Endometrial microvascular endothelial cells (primary cell): ENCODE data around the gene VEGFA. TPM values are rescaled to one million over a fixed set of nuclear protein-coding genes. Genes with fewer than 3 reads are reported as not detected.

Source experiments
- in situ Hi-C: cut with HindIII; loops from 2 replicates; pipeline ENCODE4 v1.10.0; 2017; ENCODE audit warnings: low sequenced_read_pairs, low pct_unique_long_range_greater_than_20kb; ENCODE audit errors: inconsistent ontology term
- total RNA-seq: library from RNA; depleted of rRNA; stranded (reverse); fragments of >200 nt; gene quantifications from one replicate; pipeline ENCODE4 v1.2.3, GENCODE V29; 2015; ENCODE audit errors: inconsistent ontology term

VEGFA gene
- total RNA-seq, 1 donor from 2014 or later: 12.4 TPM

GRCh38 chr6:43779852-43780236, 9.8 kb downstream of the VEGFA start:
- in situ Hi-C loops: no loop called here

- in situ Hi-C loops: no loop called here
Observed at GRCh38 chr6:43780293-43780692, 10.3 kb downstream of the VEGFA start.

DNA sequence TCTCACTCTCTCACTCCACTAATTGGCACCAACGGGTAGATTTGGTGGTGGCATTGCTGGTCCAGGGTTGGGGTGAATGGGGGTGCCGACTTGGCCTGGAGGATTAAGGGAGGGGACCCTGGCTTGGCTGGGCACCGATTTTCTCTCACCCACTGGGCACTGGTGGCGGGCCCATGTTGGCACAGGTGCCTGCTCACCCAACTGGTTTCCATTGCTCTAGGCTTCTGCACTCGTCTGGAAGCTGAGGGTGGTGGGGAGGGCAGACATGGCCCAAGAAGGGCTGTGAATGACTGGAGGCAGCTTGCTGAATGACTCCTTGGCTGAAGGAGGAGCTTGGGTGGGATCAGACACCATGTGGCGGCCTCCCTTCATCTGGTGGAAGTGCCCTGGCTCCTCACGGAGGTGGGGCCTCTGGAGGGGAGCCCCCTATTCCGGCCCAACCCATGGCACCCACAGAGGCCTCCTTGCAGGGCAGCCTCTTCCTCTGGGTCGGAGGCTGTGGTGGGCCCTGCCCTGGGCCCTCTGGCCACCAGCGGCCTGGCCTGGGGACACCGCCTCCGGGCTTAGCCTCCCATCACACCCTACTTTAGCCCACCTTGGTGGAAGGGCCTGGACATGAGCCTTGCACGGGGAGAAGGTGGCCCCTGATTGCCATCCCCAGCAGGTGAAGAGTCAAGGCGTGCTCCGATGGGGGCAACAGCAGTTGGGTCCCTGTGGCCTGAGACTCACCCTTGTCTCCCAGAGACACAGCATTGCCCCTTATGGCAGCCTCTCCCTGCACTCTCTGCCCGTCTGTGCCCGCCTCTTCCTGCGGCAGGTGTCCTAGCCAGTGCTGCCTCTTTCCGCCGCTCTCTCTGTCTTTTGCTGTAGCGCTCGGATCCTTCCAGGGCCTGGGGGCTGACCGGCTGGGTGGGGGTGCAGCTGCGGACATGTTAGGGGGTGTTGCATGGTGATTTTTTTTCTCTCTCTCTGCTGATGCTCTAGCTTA, 11.2 kb downstream of the VEGFA start:
- in situ Hi-C loops: no loop called here

DNA sequence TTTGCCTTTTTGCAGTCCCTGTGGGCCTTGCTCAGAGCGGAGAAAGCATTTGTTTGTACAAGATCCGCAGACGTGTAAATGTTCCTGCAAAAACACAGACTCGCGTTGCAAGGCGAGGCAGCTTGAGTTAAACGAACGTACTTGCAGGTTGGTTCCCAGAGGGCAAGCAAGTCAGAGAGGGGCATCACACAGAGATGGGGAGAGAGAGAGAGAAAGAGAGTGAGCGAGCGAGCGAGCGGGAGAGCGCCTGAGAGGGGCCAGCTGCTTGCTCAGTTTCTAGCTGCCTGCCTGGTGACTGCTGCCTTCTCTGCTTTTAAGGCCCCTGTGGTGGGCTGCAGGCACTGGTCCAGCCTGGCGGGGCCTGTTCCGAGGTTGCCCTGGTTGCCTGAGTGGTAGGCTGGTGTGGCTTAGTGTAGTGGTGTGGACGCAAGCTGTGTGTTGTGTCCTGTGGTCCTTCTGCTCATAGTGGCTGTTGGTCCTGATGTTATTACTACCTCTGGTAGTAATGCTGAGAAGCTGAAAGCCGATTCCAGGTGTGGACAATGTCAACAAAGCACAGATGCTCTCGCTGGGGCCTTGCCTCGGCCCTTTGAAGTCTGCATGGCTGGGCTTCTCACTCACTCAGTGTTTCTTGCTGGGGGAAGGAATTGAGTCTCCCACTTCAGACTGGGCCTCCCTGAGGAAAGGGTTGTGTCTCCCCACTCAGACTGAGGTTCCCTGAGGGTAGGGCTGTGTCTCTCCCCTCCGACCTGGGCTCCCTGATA, 12.1 kb downstream of the VEGFA start:
- in situ Hi-C loops: no loop called here

DNA sequence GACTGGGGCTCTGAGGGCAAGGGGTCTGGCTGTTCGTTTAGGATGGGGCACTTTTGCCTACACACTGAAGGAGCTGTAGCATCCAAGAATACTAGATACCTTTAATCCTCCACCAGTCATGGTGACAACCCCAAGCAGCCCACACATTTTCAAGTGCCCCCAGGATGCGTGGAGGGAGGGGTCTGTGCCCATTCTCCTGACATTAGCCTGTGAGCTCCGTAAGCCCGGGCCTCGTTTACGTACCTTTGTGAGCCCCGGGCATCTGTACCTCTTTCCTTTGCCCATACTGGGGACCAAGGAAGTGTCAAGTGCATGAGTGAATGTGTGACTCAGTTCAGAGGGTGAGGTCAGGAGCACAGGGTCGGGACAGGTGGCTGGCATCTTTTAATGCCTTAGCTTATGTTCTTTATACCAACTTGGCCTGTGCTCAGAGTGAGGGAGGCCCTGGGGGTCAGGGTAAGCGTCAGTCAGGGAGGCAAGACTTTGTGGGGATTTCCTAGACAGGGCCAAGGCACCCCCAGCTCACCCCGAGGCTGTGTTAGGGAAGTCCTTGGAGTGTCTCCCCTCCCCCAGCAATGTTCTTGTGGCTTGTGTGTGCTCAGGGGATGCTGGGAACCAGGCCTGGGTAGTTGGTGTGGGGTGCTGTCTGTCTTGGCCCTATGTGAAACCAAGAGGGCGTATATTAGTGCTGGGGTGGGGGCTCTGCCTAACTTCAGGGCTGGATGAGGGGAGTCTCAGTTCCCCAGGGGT, 12.9 kb downstream of the VEGFA start:
- in situ Hi-C loops: no loop called here

- in situ Hi-C loops: no loop called here
Observed at GRCh38 chr6:43784049-43784855, 14.2 kb downstream of the VEGFA start.

GRCh38 chr6:43785220-43785752, 15.3 kb downstream of the VEGFA start:
- in situ Hi-C loops: no loop called here

DNA sequence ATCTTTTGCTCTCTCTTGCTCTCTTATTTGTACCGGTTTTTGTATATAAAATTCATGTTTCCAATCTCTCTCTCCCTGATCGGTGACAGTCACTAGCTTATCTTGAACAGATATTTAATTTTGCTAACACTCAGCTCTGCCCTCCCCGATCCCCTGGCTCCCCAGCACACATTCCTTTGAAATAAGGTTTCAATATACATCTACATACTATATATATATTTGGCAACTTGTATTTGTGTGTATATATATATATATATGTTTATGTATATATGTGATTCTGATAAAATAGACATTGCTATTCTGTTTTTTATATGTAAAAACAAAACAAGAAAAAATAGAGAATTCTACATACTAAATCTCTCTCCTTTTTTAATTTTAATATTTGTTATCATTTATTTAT, 15.9 kb downstream of the VEGFA start:
- in situ Hi-C loops: no loop called here

DNA sequence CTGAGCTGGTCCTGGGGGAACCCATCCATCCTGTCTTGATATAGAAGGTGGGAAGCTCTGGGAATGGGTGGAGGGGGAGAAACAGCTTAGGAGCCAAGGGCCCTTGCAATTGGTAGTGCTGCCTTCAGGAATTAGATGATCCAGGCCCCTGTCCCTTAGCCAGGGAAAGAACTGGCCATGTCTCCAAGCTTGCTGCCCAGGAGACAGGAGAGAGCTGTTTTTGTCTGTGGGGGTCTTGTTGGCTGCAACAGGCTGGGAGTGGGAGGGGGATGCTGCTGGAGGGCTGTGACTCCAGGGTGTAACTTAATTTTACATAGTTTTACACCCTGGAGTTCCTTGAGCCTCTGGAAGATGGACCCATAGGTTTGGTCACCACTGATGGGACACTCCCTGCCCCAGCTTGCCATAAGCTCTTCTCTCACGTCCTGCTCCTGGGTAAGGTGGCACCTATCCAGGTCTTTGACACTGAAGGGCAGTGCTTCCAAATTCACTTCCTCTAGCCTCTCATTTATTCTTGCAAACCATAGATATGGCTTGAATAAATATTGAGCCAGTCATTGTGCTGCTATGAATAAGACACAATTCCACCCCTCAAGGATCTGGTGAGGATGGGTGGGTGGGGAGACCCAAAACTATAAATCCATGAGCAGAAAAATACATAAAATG, 16.8 kb downstream of the VEGFA start:
- in situ Hi-C loops: no loop called here

DNA sequence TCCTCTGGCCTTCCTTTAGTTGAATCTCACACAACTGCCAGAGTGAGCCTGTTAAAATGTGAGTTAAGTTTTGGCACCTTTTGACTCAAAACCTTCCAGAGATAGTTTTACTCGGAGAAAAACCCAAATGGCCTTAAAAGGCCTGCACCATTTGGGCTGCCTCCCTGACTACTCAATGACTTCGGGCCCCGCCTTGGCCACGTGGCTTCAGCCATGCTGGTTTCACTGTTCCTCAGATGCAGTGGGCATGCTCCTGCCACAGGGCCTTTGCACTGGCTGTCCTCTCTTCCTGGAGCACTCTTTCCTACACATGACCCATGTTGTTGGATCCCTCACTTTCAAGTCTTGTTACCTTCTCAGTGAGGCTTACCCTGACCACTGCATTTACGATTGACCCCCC, 18.3 kb downstream of the VEGFA start:
- in situ Hi-C loops: no loop called here

GRCh38 chr6:43789447-43789846, 19.4 kb downstream of the VEGFA start:
- in situ Hi-C loops: no loop called here

DNA sequence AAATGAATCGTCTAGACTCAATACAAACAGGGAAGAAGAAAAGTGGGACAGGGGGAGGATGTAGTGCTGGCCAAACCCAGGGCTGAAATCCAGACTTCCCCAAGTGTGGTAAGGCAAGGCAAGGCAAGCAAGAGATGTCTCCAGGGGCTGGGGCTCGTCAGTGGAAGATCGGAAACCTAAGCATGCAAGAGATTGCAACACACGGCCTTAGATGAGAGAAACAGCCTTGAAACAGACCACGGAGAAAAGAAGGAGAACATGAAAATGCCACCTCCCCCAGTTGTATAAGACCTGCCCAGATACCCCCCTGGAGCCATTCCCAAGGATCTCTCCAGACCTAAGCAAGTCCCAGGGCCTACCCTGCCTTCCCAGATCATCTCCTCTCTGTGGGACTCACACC, 20.0 kb downstream of the VEGFA start:
- in situ Hi-C loops: no loop called here

DNA sequence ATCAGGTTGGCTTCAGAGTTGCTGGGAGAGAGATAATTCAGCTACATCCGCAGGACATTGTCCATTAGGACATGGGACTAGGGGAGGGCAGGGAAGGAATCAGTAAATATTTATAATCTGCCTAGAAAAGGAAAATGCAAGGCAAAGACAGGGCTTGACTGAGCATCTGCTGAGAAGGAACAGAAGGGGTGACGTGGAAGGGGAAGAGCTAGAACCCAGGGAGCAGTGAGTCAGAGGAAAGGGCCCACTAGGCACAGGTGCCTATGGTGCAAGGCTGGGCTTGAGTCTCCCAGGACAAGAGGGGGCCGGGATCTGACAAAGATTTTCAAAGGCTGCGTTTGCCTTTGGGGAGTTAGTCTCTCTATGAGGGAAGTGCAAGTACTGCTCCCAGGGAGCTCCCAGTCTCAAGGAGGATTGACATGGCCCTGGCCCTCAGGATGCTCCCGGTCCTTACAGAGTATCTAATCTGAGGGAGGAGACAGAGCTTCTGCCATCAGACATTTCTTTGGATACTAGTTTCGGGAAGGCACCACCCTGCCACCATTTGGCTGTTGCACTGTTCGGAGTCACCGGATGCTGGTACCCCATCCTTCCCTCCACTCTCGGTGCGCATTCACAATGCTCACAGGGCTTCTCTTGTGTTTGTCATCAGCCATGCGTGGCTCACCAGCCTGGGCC, 21.9 kb downstream of the VEGFA start:
- in situ Hi-C loops: no loop called here

GRCh38 chr6:43793154-43793874, 23.3 kb downstream of the VEGFA start:
- in situ Hi-C loops: no loop called here

DNA sequence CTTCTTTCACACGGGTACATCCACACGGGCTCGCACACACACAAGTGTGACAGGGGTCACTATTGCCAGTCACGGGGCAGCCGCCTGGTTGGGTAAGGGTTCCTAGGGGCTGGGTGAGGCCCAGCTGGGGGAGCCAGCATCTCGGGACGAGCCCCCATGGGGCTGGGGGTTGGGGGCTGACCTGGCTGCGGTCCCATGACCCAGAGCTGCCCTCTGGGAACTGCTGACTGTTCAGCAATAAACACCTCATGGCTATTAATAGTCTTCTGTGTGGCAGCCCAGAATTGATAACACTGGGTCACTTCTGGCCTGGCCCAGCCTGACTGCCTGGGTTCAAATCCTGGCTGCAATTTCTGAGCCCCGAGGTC, 23.8 kb downstream of the VEGFA start:
- in situ Hi-C loops: no loop called here

GRCh38 chr6:43795421-43795820, 25.4 kb downstream of the VEGFA start:
- in situ Hi-C loops: no loop called here

DNA sequence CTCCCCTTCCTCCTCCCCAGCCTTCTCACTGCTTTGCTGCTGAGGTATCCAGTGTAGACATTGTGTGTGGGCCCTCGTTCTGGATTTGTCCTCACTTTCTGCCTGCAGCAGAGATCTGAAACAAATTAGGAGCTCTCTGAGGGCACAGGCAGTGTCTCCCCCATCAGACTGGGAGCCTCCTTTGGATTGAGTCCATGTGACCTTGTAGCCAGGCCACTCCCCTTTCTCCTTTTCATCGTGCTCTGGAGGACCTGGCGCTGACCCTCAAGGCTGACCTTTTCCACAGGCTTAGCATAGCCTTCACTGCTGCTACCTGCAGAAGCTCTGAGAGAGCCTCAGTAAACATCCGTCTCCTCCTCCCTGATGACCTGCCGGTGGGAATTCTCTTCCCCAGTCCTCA, 26.2 kb downstream of the VEGFA start:
- in situ Hi-C loops: no loop called here
